Endothelial cell of umbilical vein (primary cell): ENCODE data around the gene RASSF6. TPM values are rescaled to one million over a fixed set of nuclear protein-coding genes. Genes with fewer than 3 reads are reported as not detected.

Experiments used
- BruUV-seq: library from RNA; stranded (reverse); fragments of 400-500 nt; replicated peaks from 2 replicates; lab custom pipeline; 2021; lab: Mats Ljungman, UMichigan
- CTCF ChIA-PET: fragments of 300-600, 350-600 bp; sonication (Branson Sonifier 250); formaldehyde crosslinking; loops from one replicate; lab custom pipeline; 2021; ENCODE audit warnings: antibody characterized with exemption, inconsistent platforms; lab: Charles Lee
- POLR2A ChIA-PET: fragments of 300-600, 350-600 bp; sonication (Branson Sonifier 250); formaldehyde crosslinking; loops from one replicate; lab custom pipeline; 2021; ENCODE audit warnings: antibody characterized with exemption, inconsistent platforms; lab: Charles Lee
- DNase-seq: peaks from one replicate; pipeline ENCODE4 v3.0.0-alpha.2; 2011; ENCODE audit warnings: low read depth, low spot score
- FAIRE-seq: peaks from 2 replicates; lab custom pipeline; 2011; peaks lifted over from hg19 to GRCh38; lab: Jason Lieb, UNC
- H2AFZ ChIP-seq: 2 replicates; pipeline ENCODE4 v1.6.0; 2012; ENCODE audit warnings: low read depth, low read length, control low read depth, inconsistent platforms
- H3K27ac ChIP-seq: 2 replicates; pipeline ENCODE4 v1.5.1; 2011; ENCODE audit warnings: low read depth, mild to moderate bottlenecking, control low read depth, low read length, moderate library complexity; ENCODE audit not compliant: insufficient read depth
- H3K27me3 ChIP-seq, 2 experiments: 2 replicates each; pipeline versions ENCODE4 v1.6.0 to v1.6.1; 2011; ENCODE audit warnings: low read length in 2 of 2, mixed read lengths in 1 of 2; ENCODE audit not compliant: control insufficient read depth in 2 of 2, insufficient read depth in 2 of 2
- H3K36me3 ChIP-seq, 2 experiments: 2 replicates in 1 of 2; 3 replicates in 1 of 2; pipeline ENCODE4 v1.5.1; 2011; ENCODE audit warnings: low read length in 2 of 2, mild to moderate bottlenecking in 1 of 2, moderate library complexity in 1 of 2; ENCODE audit not compliant: control insufficient read depth in 2 of 2, insufficient read depth in 2 of 2; ENCODE audit errors: extremely low read depth in 1 of 2
- H3K4me1 ChIP-seq: 3 replicates; pipeline ENCODE4 v1.5.1; 2011; ENCODE audit warnings: mild to moderate bottlenecking, low read length; ENCODE audit not compliant: control insufficient read depth, insufficient read depth; ENCODE audit errors: extremely low read depth
- H3K4me2 ChIP-seq: 2 replicates; pipeline ENCODE4 v1.6.1; 2011; ENCODE audit warnings: low read length, control low read depth, mixed read lengths; ENCODE audit not compliant: insufficient read depth
- H3K4me3 ChIP-seq, 3 experiments: fragments of 200-600 bp in 1 of 3; sonication (generic), shearing (Covaris generic) in 1 of 3; replicated peaks in 1 of 3; 2 replicates each; pipeline ENCODE4 v1.5.1; 2011 to 2016; ENCODE audit warnings: control low read depth in 3 of 3, low read length in 3 of 3, mild to moderate bottlenecking in 2 of 3, inconsistent platforms in 1 of 3, low read depth in 1 of 3, moderate library complexity in 1 of 3; ENCODE audit not compliant: insufficient read depth in 1 of 3
- H3K79me2 ChIP-seq: 2 replicates; pipeline ENCODE4 v1.6.0; 2012; ENCODE audit warnings: low read length, inconsistent platforms; ENCODE audit not compliant: control insufficient read depth, insufficient read depth
- H3K9ac ChIP-seq: replicated peaks from 2 replicates; pipeline ENCODE3; 2011; ENCODE audit warnings: low read length, control low read depth; ENCODE audit not compliant: insufficient read depth; ENCODE audit errors: extremely low read depth
- H3K9me1 ChIP-seq: replicated peaks from 3 replicates; pipeline ENCODE4 v1.6.0; 2011; ENCODE audit warnings: mild to moderate bottlenecking, low read length; ENCODE audit not compliant: control insufficient read depth, insufficient read depth; ENCODE audit errors: extremely low read depth
- H3K9me3 ChIP-seq: replicated peaks from 2 replicates; pipeline ENCODE4 v1.5.1; 2012; ENCODE audit warnings: low read length, inconsistent platforms; ENCODE audit not compliant: control insufficient read depth, insufficient read depth
- H4K20me1 ChIP-seq: replicated peaks from 2 replicates; pipeline ENCODE3; 2011; ENCODE audit warnings: mild to moderate bottlenecking, low read length; ENCODE audit not compliant: control insufficient read depth, insufficient read depth; ENCODE audit errors: extremely low read depth
- CTCF ChIP-seq, 2 donors: IDR thresholded peaks; 1 replicate in 1 of 2; 2 replicates in 1 of 2; pipeline ENCODE4 v1.5.1; 2011; ENCODE audit warnings: low read length in 2 of 2, mild to moderate bottlenecking in 2 of 2, moderate library complexity in 2 of 2, control low read depth in 1 of 2, inconsistent platforms in 1 of 2, low read depth in 1 of 2; ENCODE audit not compliant: insufficient read depth in 1 of 2; ENCODE audit errors: extremely low read depth in 1 of 2
- EZH2 ChIP-seq: IDR thresholded peaks from 2 replicates; pipeline ENCODE4 v1.6.1; 2012; ENCODE audit warnings: borderline replicate concordance, low read depth, mild to moderate bottlenecking, moderate library complexity, low read length, inconsistent platforms; ENCODE audit not compliant: severe bottlenecking
- FOS ChIP-seq: IDR thresholded peaks from 2 replicates; pipeline ENCODE4 v1.6.1; 2011; ENCODE audit warnings: mild to moderate bottlenecking, low read length, moderate library complexity, borderline replicate concordance; ENCODE audit not compliant: insufficient read depth
- GATA2 ChIP-seq: IDR thresholded peaks from 2 replicates; pipeline ENCODE4 v1.7.0; 2011; ENCODE audit warnings: low read depth, mild to moderate bottlenecking, moderate library complexity, mixed read lengths, low read length; ENCODE audit not compliant: insufficient read length, insufficient read depth
- JUN ChIP-seq: IDR thresholded peaks from 2 replicates; pipeline ENCODE4 v1.6.1; 2011; ENCODE audit warnings: borderline replicate concordance, low read depth; ENCODE audit not compliant: insufficient read length, insufficient read depth
- MYC ChIP-seq: IDR thresholded peaks from one replicate; pipeline ENCODE4 v1.6.1; 2011; ENCODE audit warnings: mild to moderate bottlenecking, low read depth, low read length
- POLR2A ChIP-seq: IDR thresholded peaks from 2 replicates; pipeline ENCODE4 v1.6.1; 2012; ENCODE audit warnings: low read depth, mild to moderate bottlenecking, control low read depth, low read length
- POLR2AphosphoS5 ChIP-seq: IDR thresholded peaks from 2 replicates; pipeline ENCODE4 v1.6.1; 2012; ENCODE audit warnings: low read depth, mild to moderate bottlenecking, control low read depth, low read length, moderate library complexity; ENCODE audit not compliant: insufficient read depth
- dilution Hi-C: fragments of 300-500 bp; cut with MboI; formaldehyde crosslinking; loops from one replicate; pipeline ENCODE4 v1.15.0; 2019; ENCODE audit warnings: low sequenced_read_pairs; ENCODE audit not compliant: extremely low pct_ligation_motif_present
- intact Hi-C: fragments of 100-400 bp; cut with micrococcal nuclease; formaldehyde crosslinking; loops from one replicate; pipeline ENCODE4 v1.10.0; 2022
- polyA plus RNA-seq, 4 experiments: library from polyadenylated mRNA; depleted of rRNA in 3 of 4; stranded (reverse) in 3 of 4; unstranded in 1 of 4; fragments of >200 nt; gene quantifications; 2 replicates each; pipeline versions ENCODE4 v1.2.1 to v1.2.3, GENCODE V29; 2011 to 2012; ENCODE audit warnings: missing spikeins in 1 of 4
- total RNA-seq: library from RNA; stranded (reverse); gene quantifications from 2 replicates; pipeline ENCODE4 v1.2.3, GENCODE V29; 2021
- TF ChIP-seq, protein P1 (sequence below): IDR thresholded peaks from 2 replicates; pipeline ENCODE4 v1.6.1; 2011; ENCODE audit not compliant: insufficient read depth, insufficient read length

Gene RASSF6
- total and polyA plus RNA-seq, 2 donors (not counting 3 experiments of a cell fraction or from before 2014, with no cell fraction given): not detected

- TF ChIP-seq CTCF (IDR thresholded peaks at IDR 0.05; ENCODE audit: extremely low read depth in 1 of 2, insufficient read depth in 1 of 2, low read depth in 1 of 2, low read length in 2 of 2): no peak
- no peak for TF ChIP-seq JUN
- no peak for TF ChIP-seq FOS
- no peak for TF ChIP-seq POLR2A
- no peak overlapping the region for H2AFZ ChIP-seq
- H4K20me1 ChIP-seq: no peaks in the 10 kb centered on the region
- ChIA-PET POLR2A (no interaction called here), CTCF (interaction anchor here (1.2 kb wide), 1 partner anchor 114 kb away, joined by 3 read pairs; no protein-coding TSS in a partner anchor)
- no peak overlapping the region for H3K27ac ChIP-seq
- H3K36me3 ChIP-seq: no peaks in the 10 kb centered on the region
- intact Hi-C loops (no loop called here), dilution Hi-C loops (no loop called here)
- no peak overlapping the region for H3K9ac ChIP-seq
- H3K9me1 ChIP-seq: no peaks in the 10 kb centered on the region
- no peaks in the 10 kb centered on the region for H3K4me1 ChIP-seq
- FAIRE-seq (no peak), DNase-seq (no peak)
- BruUV-seq: no TSS peak
- no peaks in the 10 kb centered on the region for H3K79me2 ChIP-seq
- H3K4me2 ChIP-seq: no peak overlapping the region
- no peaks in the 10 kb centered on the region for H3K9me3 ChIP-seq
- peaks cover 2 to 6% of the 10 kb centered on the region in 2 experiments for H3K27me3 ChIP-seq
- no peak overlapping the region for H3K4me3 ChIP-seq
These were observed 86.5 kb downstream of the RASSF6 start for GRCh38 chr4:73533515-73534422.

DNA sequence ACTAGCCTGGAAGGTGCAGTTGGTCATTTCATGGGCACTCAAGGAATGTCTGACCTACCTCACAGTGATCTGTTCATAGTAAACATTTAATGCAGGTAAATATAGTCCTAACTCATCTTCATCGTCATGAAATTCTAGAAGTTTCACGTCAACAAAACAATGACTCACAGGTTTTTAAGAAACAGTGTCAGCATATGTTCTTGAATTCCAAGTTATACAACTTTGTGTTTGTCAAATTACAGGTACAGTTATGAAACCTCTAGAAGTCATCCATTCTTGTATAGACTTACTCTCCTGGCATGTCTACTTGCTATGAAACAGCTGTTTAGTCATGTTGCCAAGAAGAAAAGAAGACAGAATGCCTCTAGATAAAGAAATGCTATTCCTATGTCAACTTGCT, 92.1 kb downstream of the RASSF6 start:
- DNase-seq (no peak), FAIRE-seq (no peak)
- ChIA-PET POLR2A (no interaction called here), CTCF (no interaction called here)
- intact Hi-C loops (no loop called here), dilution Hi-C loops (no loop called here)
- Histone ChIP-seq H4K20me1 (no peaks in the 10 kb centered on the region), H3K27ac (no peak overlapping the region), H3K36me3 (no peaks in the 10 kb centered on the region), H3K27me3 (peaks cover 2% of the 10 kb centered on the region in 2 experiments), H3K4me1 (no peaks in the 10 kb centered on the region), H3K9me1 (no peaks in the 10 kb centered on the region), H3K79me2 (no peaks in the 10 kb centered on the region), H3K9me3 (no peaks in the 10 kb centered on the region), H3K4me3 (no peak overlapping the region), H3K4me2 (no peak overlapping the region), H2AFZ (no peak overlapping the region), H3K9ac (no peak overlapping the region)
- TF ChIP-seq POLR2A: no peak
- TF ChIP-seq EZH2: no peak
- TF ChIP-seq, protein P1, sequence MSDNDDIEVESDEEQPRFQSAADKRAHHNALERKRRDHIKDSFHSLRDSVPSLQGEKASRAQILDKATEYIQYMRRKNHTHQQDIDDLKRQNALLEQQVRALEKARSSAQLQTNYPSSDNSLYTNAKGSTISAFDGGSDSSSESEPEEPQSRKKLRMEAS: no peak
- no peak for TF ChIP-seq GATA2
- no peak for TF ChIP-seq JUN
- TF ChIP-seq POLR2AphosphoS5: no peak
- no peak for TF ChIP-seq FOS
- TF ChIP-seq MYC: no peak
- TF ChIP-seq CTCF (IDR thresholded peaks at IDR 0.05; ENCODE audit: extremely low read depth in 1 of 2, insufficient read depth in 1 of 2, low read depth in 1 of 2, low read length in 2 of 2): no peak
- BruUV-seq: no TSS peak
